PC-9 (cell line): ENCODE results near the gene DLL4. TPM values are rescaled to one million over a fixed set of nuclear protein-coding genes. Genes with fewer than 3 reads are reported as not detected.

Experiments
- BruUV-seq: library from RNA; stranded (reverse); fragments of 400-500 nt; replicated peaks from 2 replicates; lab custom pipeline; 2021; lab: Mats Ljungman, UMichigan
- CTCF ChIA-PET: fragments of 300-600 bp; sonication (Branson Sonifier 250); formaldehyde crosslinking; loops from one replicate; lab custom pipeline; 2022; ENCODE audit warnings: antibody characterized with exemption; lab: Charles Lee
- POLR2A ChIA-PET: fragments of 300-600 bp; sonication (Branson Sonifier 250); formaldehyde crosslinking; loops from one replicate; lab custom pipeline; 2022; ENCODE audit warnings: antibody characterized with exemption; ENCODE audit not compliant: unreplicated experiment; lab: Charles Lee
- DNase-seq, 2 experiments: peaks; one replicate each; pipeline versions ENCODE4 v3.0.0 to v3.0.0-alpha.2; 2015 to 2022; ENCODE audit warnings: mixed read lengths in 1 of 2
- H2AFZ ChIP-seq: fragments of 200-600 bp; sonication (generic); 2 replicates; pipeline ENCODE4 v1.8.1; 2017; ENCODE audit warnings: antibody characterized with exemption
- H3F3A ChIP-seq: fragments of 200-600 bp; sonication (generic); 2 replicates; pipeline ENCODE4 v1.8.1; 2017; ENCODE audit warnings: antibody characterized with exemption, mild to moderate bottlenecking, low read depth; ENCODE audit not compliant: insufficient read depth
- H3K27ac ChIP-seq: fragments of 200-600 bp; sonication (generic); 2 replicates; pipeline ENCODE4 v1.6.1; 2016; ENCODE audit warnings: mixed run types
- H3K27me3 ChIP-seq: fragments of 200-600 bp; sonication (generic); 2 replicates; pipeline ENCODE4 v1.6.1; 2016; ENCODE audit warnings: low read depth, mixed run types; ENCODE audit not compliant: insufficient read depth
- H3K36me3 ChIP-seq: fragments of 200-600 bp; sonication (generic); 2 replicates; pipeline ENCODE4 v1.6.1; 2016; ENCODE audit warnings: low read depth, mixed run types
- H3K4me1 ChIP-seq: fragments of 200-600 bp; sonication (generic); replicated peaks from 2 replicates; pipeline ENCODE4 v1.6.1; 2016; ENCODE audit warnings: mixed run types; ENCODE audit not compliant: insufficient read depth
- H3K4me2 ChIP-seq: fragments of 200-600 bp; sonication (generic); 2 replicates; pipeline ENCODE4 v1.6.1; 2017; ENCODE audit warnings: mixed run types
- H3K4me3 ChIP-seq: fragments of 200-600 bp; sonication (generic); 2 replicates; pipeline ENCODE4 v1.6.1; 2016; ENCODE audit warnings: mixed run types
- H3K79me2 ChIP-seq: fragments of 200-600 bp; sonication (generic); 2 replicates; pipeline ENCODE4 v1.6.1; 2017; ENCODE audit warnings: low read depth, mixed run types
- H3K9me2 ChIP-seq: fragments of 200-600 bp; sonication (generic); 2 replicates; pipeline ENCODE4 v1.8.1; 2017; ENCODE audit warnings: mild to moderate bottlenecking; ENCODE audit not compliant: insufficient read depth
- H3K9me3 ChIP-seq: fragments of 200-600 bp; sonication (generic); 2 replicates; pipeline ENCODE4 v1.8.1; 2016; ENCODE audit warnings: low read depth; ENCODE audit not compliant: insufficient read depth
- H4K20me1 ChIP-seq: fragments of 200-600 bp; sonication (generic); 2 replicates; pipeline ENCODE4 v1.8.1; 2017; ENCODE audit not compliant: insufficient read depth
- EZH2 ChIP-seq: fragments of 200-600 bp; sonication (generic); IDR thresholded peaks from 2 replicates; pipeline ENCODE4 v1.8.0; 2017; ENCODE audit warnings: antibody characterized with exemption, low read depth
- intact Hi-C: fragments of 100-400 bp; cut with micrococcal nuclease; formaldehyde crosslinking; loops from one replicate; pipeline ENCODE4 v1.10.0; 2022; ENCODE audit not compliant: unreplicated experiment
- total RNA-seq: library from RNA; stranded (reverse); gene quantifications from 2 replicates; pipeline ENCODE4 v1.2.3, GENCODE V29; 2021
- TF ChIP-seq, protein P1 (sequence below): fragments of 200-600 bp; sonication (generic); conservative IDR thresholded peaks from 2 replicates; pipeline ENCODE4 v1.6.1; 2017; ENCODE audit warnings: mixed run types, antibody characterized with exemption, mild to moderate bottlenecking, moderate library complexity

Gene DLL4
- total RNA-seq, 1 experiment from 2014 or later, result 0.48 TPM

DNA sequence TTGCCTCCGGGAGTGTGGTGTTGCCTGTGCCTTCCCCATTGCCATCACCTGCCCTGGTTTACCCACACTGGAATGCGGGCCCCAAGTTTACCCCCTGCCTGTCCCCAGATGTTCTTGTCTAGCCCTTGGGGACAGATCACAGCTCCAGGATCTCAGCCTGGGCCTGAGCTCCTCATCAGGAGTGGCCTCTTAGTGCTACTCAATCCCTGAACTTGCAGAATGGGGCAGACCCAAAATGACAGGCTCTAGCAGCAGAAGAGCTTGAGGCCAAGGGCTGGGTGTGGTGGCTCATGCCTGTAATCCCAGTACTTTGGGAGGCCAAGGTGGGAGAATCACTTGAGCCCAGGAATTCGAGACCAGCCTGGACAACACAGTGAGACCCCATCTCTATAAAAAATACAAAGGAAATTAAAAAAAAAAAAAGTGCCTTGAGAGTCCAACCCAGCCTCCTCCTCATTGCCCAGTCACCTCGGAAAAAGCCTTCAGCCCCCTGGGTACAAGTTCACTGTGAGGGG, 28.0 kb downstream of the DLL4 start:
- Histone ChIP-seq H2AFZ (no peak overlapping the region), H3K9me3 (no peaks in the 10 kb centered on the region), H3K27me3 (no peaks in the 10 kb centered on the region), H4K20me1 (peaks cover 28% of the 10 kb centered on the region), H3F3A (peaks cover 5% of the 10 kb centered on the region), H3K4me2 (no peak overlapping the region), H3K4me1 (peaks cover 20% of the 10 kb centered on the region), H3K27ac (no peak overlapping the region), H3K4me3 (no peak overlapping the region), H3K9me2 (no peaks in the 10 kb centered on the region), H3K79me2 (0 out of 2 replicates have a peak, but pooled peaks cover 4% of the 10 kb centered on the region), H3K36me3 (0 out of 2 replicates have a peak, but pooled peaks cover 9% of the 10 kb centered on the region)
- no TSS peak for BruUV-seq
- CTCF ChIA-PET, result no interaction called here
- no peak for TF ChIP-seq EZH2
- TF ChIP-seq, protein P1, sequence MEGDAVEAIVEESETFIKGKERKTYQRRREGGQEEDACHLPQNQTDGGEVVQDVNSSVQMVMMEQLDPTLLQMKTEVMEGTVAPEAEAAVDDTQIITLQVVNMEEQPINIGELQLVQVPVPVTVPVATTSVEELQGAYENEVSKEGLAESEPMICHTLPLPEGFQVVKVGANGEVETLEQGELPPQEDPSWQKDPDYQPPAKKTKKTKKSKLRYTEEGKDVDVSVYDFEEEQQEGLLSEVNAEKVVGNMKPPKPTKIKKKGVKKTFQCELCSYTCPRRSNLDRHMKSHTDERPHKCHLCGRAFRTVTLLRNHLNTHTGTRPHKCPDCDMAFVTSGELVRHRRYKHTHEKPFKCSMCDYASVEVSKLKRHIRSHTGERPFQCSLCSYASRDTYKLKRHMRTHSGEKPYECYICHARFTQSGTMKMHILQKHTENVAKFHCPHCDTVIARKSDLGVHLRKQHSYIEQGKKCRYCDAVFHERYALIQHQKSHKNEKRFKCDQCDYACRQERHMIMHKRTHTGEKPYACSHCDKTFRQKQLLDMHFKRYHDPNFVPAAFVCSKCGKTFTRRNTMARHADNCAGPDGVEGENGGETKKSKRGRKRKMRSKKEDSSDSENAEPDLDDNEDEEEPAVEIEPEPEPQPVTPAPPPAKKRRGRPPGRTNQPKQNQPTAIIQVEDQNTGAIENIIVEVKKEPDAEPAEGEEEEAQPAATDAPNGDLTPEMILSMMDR, result no peak
- POLR2A ChIA-PET, result interaction anchor here (0.6 kb wide), 1 partner anchor 14 kb away, joined by 9 read pairs; no protein-coding TSS in a partner anchor
- intact Hi-C loops, result no loop called here
- DNase-seq, result no peak

DNA sequence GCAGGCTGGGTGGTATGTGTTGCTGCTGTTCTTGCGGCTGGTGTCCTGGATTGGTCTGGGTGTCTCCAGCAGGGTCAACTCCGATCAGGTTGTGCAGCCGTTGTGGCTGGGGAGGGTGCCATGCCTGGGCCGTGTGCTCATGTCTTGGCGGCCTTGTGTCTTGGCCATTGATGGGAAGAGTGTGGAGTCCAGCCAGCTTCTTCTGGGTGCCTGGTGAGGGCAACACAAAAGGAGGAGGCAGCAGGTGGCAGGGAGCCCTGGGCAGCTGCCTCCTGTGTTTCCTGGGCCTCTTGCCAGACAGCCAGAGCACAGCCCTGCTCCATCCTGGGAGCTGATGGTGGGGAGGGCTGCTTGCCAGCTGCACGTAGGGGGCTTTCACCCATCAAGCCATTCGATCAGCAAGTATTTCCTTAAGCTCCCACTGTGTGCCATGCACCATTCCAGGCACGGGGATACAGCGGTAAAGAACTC, 28.5 kb downstream of the DLL4 start:
- Histone ChIP-seq H3K27me3 (no peaks in the 10 kb centered on the region), H4K20me1 (peaks cover 28% of the 10 kb centered on the region), H3K36me3 (0 out of 2 replicates have a peak, but pooled peaks cover 9% of the 10 kb centered on the region), H3K27ac (no peak overlapping the region), H2AFZ (no peak overlapping the region), H3K4me3 (no peak overlapping the region), H3K79me2 (0 out of 2 replicates have a peak, but pooled peaks cover 4% of the 10 kb centered on the region), H3K4me2 (no peak overlapping the region), H3K9me2 (no peaks in the 10 kb centered on the region), H3K4me1 (peaks cover 15% of the 10 kb centered on the region), H3F3A (no peaks in the 10 kb centered on the region), H3K9me3 (no peaks in the 10 kb centered on the region)
- ChIA-PET POLR2A (interaction anchor here (0.6 kb wide), 1 partner anchor 13 kb away, joined by 9 read pairs; no protein-coding TSS in a partner anchor), CTCF (no interaction called here)
- TF ChIP-seq, protein P1, result no peak
- no peak for TF ChIP-seq EZH2
- no peak for DNase-seq
- no TSS peak for BruUV-seq
- intact Hi-C loops, result no loop called here

DNA sequence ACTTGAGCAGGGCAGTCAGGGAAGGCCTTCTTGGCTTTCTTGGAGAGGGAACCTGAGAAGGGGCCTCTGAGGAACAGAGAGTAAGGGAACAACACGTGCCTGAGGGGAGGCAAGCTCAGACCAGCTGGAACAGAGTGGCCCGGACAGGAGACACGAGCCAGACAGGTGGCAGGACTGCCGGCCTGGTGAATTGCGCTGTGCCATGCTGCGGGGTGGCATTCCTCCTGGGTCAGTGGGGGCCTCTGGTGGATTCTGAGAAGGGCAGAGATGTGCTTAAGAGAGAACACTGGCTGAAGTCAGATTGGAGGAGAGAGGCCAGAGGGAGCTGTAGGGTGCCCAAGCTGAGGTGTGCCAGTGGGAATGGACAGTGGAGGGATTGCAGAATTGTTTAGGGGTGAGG, 29.0 kb downstream of the DLL4 start:
- ChIA-PET CTCF (no interaction called here), POLR2A (no interaction called here)
- Histone ChIP-seq H3K27ac (no peak overlapping the region), H3K79me2 (0 out of 2 replicates have a peak, but pooled peaks cover 4% of the 10 kb centered on the region), H3K4me1 (peaks cover 15% of the 10 kb centered on the region), H3K9me3 (no peaks in the 10 kb centered on the region), H3F3A (no peaks in the 10 kb centered on the region), H3K9me2 (no peaks in the 10 kb centered on the region), H3K4me2 (no peak overlapping the region), H4K20me1 (peaks cover 28% of the 10 kb centered on the region), H3K27me3 (no peaks in the 10 kb centered on the region), H3K36me3 (0 out of 2 replicates have a peak, but pooled peaks cover 9% of the 10 kb centered on the region), H3K4me3 (no peak overlapping the region), H2AFZ (no peak overlapping the region)
- no peak for DNase-seq
- TF ChIP-seq EZH2, result no peak
- TF ChIP-seq, protein P1, result no peak
- intact Hi-C loops, result no loop called here
- BruUV-seq, result no TSS peak
